SK-N-SH (cell line): ENCODE data around the gene CTSH. TPM values are rescaled to one million over a fixed set of nuclear protein-coding genes. Genes with fewer than 3 reads are reported as not detected.
A peak's percentile ranks its signal among the peaks of the same experiment; 100 is the strongest.

Source experiments
- CTCF ChIA-PET: fragments of 300-600, 350-600 bp; formaldehyde crosslinking; extraction: SDS; loops from one replicate; lab custom pipeline; 2021; lab: Yijun Ruan, JAX
- POLR2A ChIA-PET: fragments of 350-600 bp; sonication (Branson Sonifier 250); formaldehyde crosslinking; extraction: SDS; loops from one replicate; lab custom pipeline; 2020; ENCODE audit warnings: antibody characterized with exemption, inconsistent platforms; lab: Yijun Ruan, JAX
- DNase-seq: peaks from one replicate; pipeline ENCODE4 v3.0.0; 2012
- H2AFZ ChIP-seq: fragments of 200-600 bp; sonication (generic); 2 replicates; pipeline ENCODE4 v1.8.1; 2016; ENCODE audit warnings: antibody characterized with exemption, mild to moderate bottlenecking, low read depth
- H3F3A ChIP-seq: fragments of 200-600 bp; sonication (generic); replicated peaks from 2 replicates; pipeline ENCODE3; 2016; ENCODE audit warnings: antibody characterized with exemption, mild to moderate bottlenecking; ENCODE audit not compliant: insufficient read depth
- H3K27ac ChIP-seq, 2 experiments: fragments of 200-500 bp in 1 of 2; fragments of 200-600 bp in 1 of 2; sonication (Bioruptor generic) in 1 of 2; sonication (generic), shearing (Covaris generic) in 1 of 2; 2 replicates each; pipeline versions ENCODE4 v1.5.1 to v1.6.1; 2014 to 2016; ENCODE audit warnings: low read depth in 2 of 2, inconsistent platforms in 1 of 2, low read length in 1 of 2, mild to moderate bottlenecking in 1 of 2, mixed read lengths in 1 of 2
- H3K27me3 ChIP-seq: fragments of 200-600 bp; sonication (generic), shearing (Covaris generic); 2 replicates; pipeline ENCODE4 v1.6.1; 2016; ENCODE audit warnings: mixed run types; ENCODE audit not compliant: insufficient read depth
- H3K36me3 ChIP-seq, 2 experiments: fragments of 200-500 bp in 1 of 2; fragments of 200-600 bp in 1 of 2; sonication (Bioruptor generic) in 1 of 2; sonication (generic) in 1 of 2; replicated peaks in 1 of 2; 2 replicates each; pipeline versions ENCODE3 to v1.5.1; 2014 to 2016; ENCODE audit warnings: low read length in 1 of 2, mild to moderate bottlenecking in 1 of 2; ENCODE audit not compliant: insufficient read depth in 2 of 2, control insufficient read depth in 1 of 2
- H3K4me1 ChIP-seq, 2 experiments: fragments of 200-500 bp in 1 of 2; fragments of 200-600 bp in 1 of 2; sonication (Bioruptor generic) in 1 of 2; sonication (generic), shearing (Covaris generic) in 1 of 2; 2 replicates each; pipeline versions ENCODE4 v1.5.1 to v1.6.1; 2014 to 2016; ENCODE audit warnings: low read depth in 1 of 2, low read length in 1 of 2, mixed run types in 1 of 2; ENCODE audit not compliant: insufficient read depth in 2 of 2, control insufficient read depth in 1 of 2
- H3K4me2 ChIP-seq: fragments of 200-600 bp; sonication (generic), shearing (Covaris generic); 2 replicates; pipeline ENCODE4 v1.6.1; 2017; ENCODE audit warnings: mixed run types
- H3K4me3 ChIP-seq, 2 experiments: fragments of 200-500 bp in 1 of 2; fragments of 200-600 bp in 1 of 2; sonication (Bioruptor generic) in 1 of 2; sonication (generic), shearing (Covaris generic) in 1 of 2; 2 replicates each; pipeline versions ENCODE4 v1.5.1 to v1.8.1; 2014 to 2016; ENCODE audit warnings: low read depth in 2 of 2, inconsistent platforms in 1 of 2, low read length in 1 of 2, mild to moderate bottlenecking in 1 of 2, mixed read lengths in 1 of 2, moderate library complexity in 1 of 2
- H3K79me2 ChIP-seq: fragments of 200-600 bp; sonication (generic); 2 replicates; pipeline ENCODE4 v1.8.1; 2017; ENCODE audit warnings: mild to moderate bottlenecking; ENCODE audit not compliant: insufficient read depth
- H3K9ac ChIP-seq: fragments of 200-600 bp; sonication (generic); 2 replicates; pipeline ENCODE4 v1.6.1; 2017; ENCODE audit warnings: mixed run types
- H3K9me2 ChIP-seq: fragments of 200-600 bp; sonication (generic); 2 replicates; pipeline ENCODE4 v1.6.1; 2017; ENCODE audit warnings: mixed run types
- H3K9me3 ChIP-seq: fragments of 200-600 bp; sonication (generic); 2 replicates; pipeline ENCODE4 v1.6.1; 2017; ENCODE audit warnings: mixed run types, mild to moderate bottlenecking, moderate library complexity
- H4K20me1 ChIP-seq: fragments of 200-600 bp; sonication (generic); 2 replicates; pipeline ENCODE4 v1.6.1; 2017; ENCODE audit warnings: mild to moderate bottlenecking, mixed run types; ENCODE audit not compliant: insufficient read depth
- CHD2 ChIP-seq: fragments of 150-350 bp; IDR thresholded peaks from 2 replicates; pipeline ENCODE4 v1.6.1; 2018; ENCODE audit warnings: low read length; ENCODE audit not compliant: partially characterized antibody
- ELF1 ChIP-seq: IDR thresholded peaks from 2 replicates; pipeline ENCODE4 v1.4.0; 2012
- EP300 ChIP-seq, 2 experiments: IDR thresholded peaks; 2 replicates each; pipeline versions ENCODE4 v1.4.0 to v1.6.1; 2012; ENCODE audit warnings: borderline replicate concordance in 1 of 2, low read depth in 1 of 2, low read length in 1 of 2
- FOXJ3 ChIP-seq: sonication (generic); formaldehyde crosslinking; IDR thresholded peaks from 2 replicates; pipeline ENCODE4 v1.5.1; 2020; ENCODE audit warnings: mild to moderate bottlenecking, missing genetic modification reagents
- GATA2 ChIP-seq: sonication (generic); formaldehyde crosslinking; IDR thresholded peaks from 2 replicates; pipeline ENCODE4 v1.5.0; 2020; ENCODE audit warnings: mild to moderate bottlenecking, missing genetic modification reagents
- MEF2A ChIP-seq: IDR thresholded peaks from 2 replicates; pipeline ENCODE4 v1.4.0; 2012; ENCODE audit warnings: low read depth, borderline replicate concordance
- MXI1 ChIP-seq: IDR thresholded peaks from 2 replicates; pipeline ENCODE4 v1.6.1; 2012; ENCODE audit warnings: mild to moderate bottlenecking, low read depth, low read length, improper control_type of control experiment
- NFIC ChIP-seq: IDR thresholded peaks from 2 replicates; pipeline ENCODE4 v1.4.0; 2012; ENCODE audit warnings: borderline replicate concordance
- NRF1 ChIP-seq: IDR thresholded peaks from 2 replicates; pipeline ENCODE4 v1.6.1; 2012; ENCODE audit warnings: low read depth, mild to moderate bottlenecking, low read length
- POLR2AphosphoS5 ChIP-seq: IDR thresholded peaks from 2 replicates; pipeline ENCODE4 v1.6.1; 2012; ENCODE audit warnings: low read depth, low read length
- RCOR1 ChIP-seq: fragments of 150-350 bp; IDR thresholded peaks from 2 replicates; pipeline ENCODE4 v1.6.1; 2017; ENCODE audit warnings: antibody characterized with exemption, low read length
- RFX5 ChIP-seq: IDR thresholded peaks from 2 replicates; pipeline ENCODE4 v1.6.1; 2012; ENCODE audit warnings: mild to moderate bottlenecking, improper control_type of control experiment, low read length
- TCF12 ChIP-seq: IDR thresholded peaks from 2 replicates; pipeline ENCODE4 v1.4.0; 2012
- YY1 ChIP-seq: IDR thresholded peaks from 2 replicates; pipeline ENCODE4 v1.4.0; 2012; ENCODE audit warnings: low read depth, mild to moderate bottlenecking
- WGBS: methylation state at CpG from one replicate; pipeline ENCODE4 v1.1.6; 2017; ENCODE audit warnings: low lambda C conversion rate; 5-methylcytosine and 5-hydroxymethylcytosine counted together
- polyA plus RNA-seq, 3 experiments: library from polyadenylated mRNA; depleted of rRNA; stranded (reverse); fragments of >200 nt; gene quantifications; 2 replicates each; pipeline ENCODE4 v1.2.3, GENCODE V29; 2012
- TF ChIP-seq, protein P1 (sequence below): IDR thresholded peaks from 2 replicates; pipeline ENCODE4 v1.4.0; 2012; ENCODE audit warnings: low read depth
- TF ChIP-seq, protein P2 (sequence below): fragments of 150-350 bp; IDR thresholded peaks from 2 replicates; pipeline ENCODE4 v1.6.1; 2017; ENCODE audit warnings: antibody characterized with exemption, low read length, low read depth, borderline replicate concordance
- TF ChIP-seq, protein P3 (sequence below): IDR thresholded peaks from 2 replicates; pipeline ENCODE4 v1.4.0; 2012; ENCODE audit warnings: low read depth, borderline replicate concordance

CTSH gene
- polyA plus RNA-seq (2012; rRNA removed), result 22.7 and 23.0 TPM in 2 replicates
- 18.4 and 19.0 TPM in 2 replicates for polyA plus RNA-seq (2012; cell fraction: cytosol; rRNA removed)
- polyA plus RNA-seq (2012; cell fraction: nucleus; rRNA removed), result 20.0 and 24.4 TPM in 2 replicates

GRCh38 chr15:78944669-78945407, at the start of gene CTSH:
TSS of gene CTSH (minus strand) at chr15:78945046. CDS start at chr15:78944981, 65 bp downstream.
- H3K36me3 ChIP-seq, result no peaks in the 10 kb centered on the region
- no peaks in the 10 kb centered on the region for H3K9me3 ChIP-seq
- H3K4me3 ChIP-seq, result peak within 1 kb of the TSS; percentile 49 to 62
- no peaks in the 10 kb centered on the region for H4K20me1 ChIP-seq
- H3K9me2 ChIP-seq, result no peaks in the 10 kb centered on the region
- H3K27me3 ChIP-seq, result no peaks in the 10 kb centered on the region
- peak; percentile 94 for DNase-seq
- ChIA-PET CTCF (interaction anchor here (0.9 to 1.9 kb wide), 4 partner anchors 23 to 240 kb away, joined by 3 to 5 read pairs (median 4); no protein-coding TSS in a partner anchor), POLR2A (interaction anchor here (0.9 kb wide), 1 partner anchor 35 kb away, joined by 3 read pairs; no protein-coding TSS in a partner anchor)
- WGBS, result 7% methylated on average over 19 of the region's 71 CpGs
- H3K4me2 ChIP-seq, result peak within 1 kb of the TSS; percentile 95
- TF ChIP-seq MXI1, result peak; percentile 19; the same call in 1 of the 2 replicates
- no peak for TF ChIP-seq POLR2AphosphoS5
- peak; percentile 49; the same call in 1 of the 2 replicates for TF ChIP-seq GATA2 (CRISPR knock-in tag)
- TF ChIP-seq, protein P1, sequence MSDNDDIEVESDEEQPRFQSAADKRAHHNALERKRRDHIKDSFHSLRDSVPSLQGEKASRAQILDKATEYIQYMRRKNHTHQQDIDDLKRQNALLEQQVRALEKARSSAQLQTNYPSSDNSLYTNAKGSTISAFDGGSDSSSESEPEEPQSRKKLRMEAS, result peak; percentile 92
- peak; percentile 36; the same call in 1 of the 2 replicates for TF ChIP-seq FOXJ3 (CRISPR knock-in tag)
- no peak for TF ChIP-seq ELF1
- no peaks in the 10 kb centered on the region for H3K79me2 ChIP-seq
- peaks cover 0 to 11% of the 10 kb centered on the region in 2 experiments; a peak in 1 of 4 replicates for H3K4me1 ChIP-seq
- peak within 1 kb of the TSS; percentile 51 for H3K9ac ChIP-seq
- H3F3A ChIP-seq, result no peaks in the 10 kb centered on the region
- H3K27ac ChIP-seq, result no peak within 1 kb of the TSS
- H2AFZ ChIP-seq, result peak within 1 kb of the TSS; percentile 95

DNA sequence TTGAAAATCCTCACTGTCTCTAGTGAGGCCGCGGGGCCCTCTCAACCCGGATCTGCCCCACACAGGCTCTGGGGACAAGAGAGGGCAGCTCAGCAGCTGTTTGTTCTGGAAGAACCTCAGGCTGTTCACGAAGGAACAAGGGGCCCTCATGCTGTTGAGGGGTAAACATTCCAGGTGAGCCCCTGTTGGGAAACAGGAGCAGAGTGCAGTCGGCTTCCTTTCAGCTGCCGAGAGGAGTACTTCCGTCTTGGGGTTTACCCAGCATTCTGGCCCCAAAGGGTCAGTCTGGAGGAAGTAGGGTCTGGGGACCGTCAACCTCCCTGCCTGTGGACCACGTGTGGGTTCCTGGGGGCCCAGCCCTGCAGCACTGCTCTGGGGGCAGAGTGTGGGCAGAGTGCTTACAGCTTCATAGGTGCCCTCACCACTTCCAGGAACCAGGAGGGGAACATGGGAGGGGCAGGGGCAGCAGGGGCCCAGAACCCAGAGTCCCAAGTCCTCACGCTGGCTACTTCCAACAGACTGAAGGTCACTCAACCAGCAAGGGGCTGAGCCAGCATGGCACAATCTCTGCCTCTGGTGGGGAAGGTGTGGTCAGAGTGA, 49.2 kb upstream of the CTSH start:
- H3K9ac ChIP-seq, result no peak overlapping the region
- H4K20me1 ChIP-seq, result no peaks in the 10 kb centered on the region
- ChIA-PET CTCF (interaction anchor here (1.4 to 2.1 kb wide), 3 partner anchors 13 to 34 kb away, joined by 3 to 10 read pairs (median 6); no protein-coding TSS in a partner anchor), POLR2A (no interaction called here)
- TF ChIP-seq NFIC, result no peak
- TF ChIP-seq, protein P2, sequence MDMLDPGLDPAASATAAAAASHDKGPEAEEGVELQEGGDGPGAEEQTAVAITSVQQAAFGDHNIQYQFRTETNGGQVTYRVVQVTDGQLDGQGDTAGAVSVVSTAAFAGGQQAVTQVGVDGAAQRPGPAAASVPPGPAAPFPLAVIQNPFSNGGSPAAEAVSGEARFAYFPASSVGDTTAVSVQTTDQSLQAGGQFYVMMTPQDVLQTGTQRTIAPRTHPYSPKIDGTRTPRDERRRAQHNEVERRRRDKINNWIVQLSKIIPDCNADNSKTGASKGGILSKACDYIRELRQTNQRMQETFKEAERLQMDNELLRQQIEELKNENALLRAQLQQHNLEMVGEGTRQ, result no peak
- TF ChIP-seq, protein P1, result no peak
- TF ChIP-seq, protein P3, sequence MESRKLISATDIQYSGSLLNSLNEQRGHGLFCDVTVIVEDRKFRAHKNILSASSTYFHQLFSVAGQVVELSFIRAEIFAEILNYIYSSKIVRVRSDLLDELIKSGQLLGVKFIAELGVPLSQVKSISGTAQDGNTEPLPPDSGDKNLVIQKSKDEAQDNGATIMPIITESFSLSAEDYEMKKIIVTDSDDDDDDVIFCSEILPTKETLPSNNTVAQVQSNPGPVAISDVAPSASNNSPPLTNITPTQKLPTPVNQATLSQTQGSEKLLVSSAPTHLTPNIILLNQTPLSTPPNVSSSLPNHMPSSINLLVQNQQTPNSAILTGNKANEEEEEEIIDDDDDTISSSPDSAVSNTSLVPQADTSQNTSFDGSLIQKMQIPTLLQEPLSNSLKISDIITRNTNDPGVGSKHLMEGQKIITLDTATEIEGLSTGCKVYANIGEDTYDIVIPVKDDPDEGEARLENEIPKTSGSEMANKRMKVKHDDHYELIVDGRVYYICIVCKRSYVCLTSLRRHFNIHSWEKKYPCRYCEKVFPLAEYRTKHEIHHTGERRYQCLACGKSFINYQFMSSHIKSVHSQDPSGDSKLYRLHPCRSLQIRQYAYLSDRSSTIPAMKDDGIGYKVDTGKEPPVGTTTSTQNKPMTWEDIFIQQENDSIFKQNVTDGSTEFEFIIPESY, result no peak
- no peak for TF ChIP-seq RFX5
- no peak for TF ChIP-seq CHD2
- no peak for TF ChIP-seq TCF12
- no peak for TF ChIP-seq ELF1
- no peak for TF ChIP-seq RCOR1
- TF ChIP-seq MEF2A, result no peak
- TF ChIP-seq YY1, result no peak
- no peak for TF ChIP-seq NRF1
- TF ChIP-seq EP300 (IDR thresholded peaks at IDR 0.05; ENCODE audit: borderline replicate concordance in 1 of 2, low read depth in 1 of 2, low read length in 1 of 2), result no peak
- peaks cover 2 to 24% of the 10 kb centered on the region in 2 experiments; a peak in 3 of 4 replicates for H3K4me1 ChIP-seq
- no peak for DNase-seq
- no peak overlapping the region for H2AFZ ChIP-seq
- no peaks in the 10 kb centered on the region for H3K9me2 ChIP-seq
- no peaks in the 10 kb centered on the region for H3K36me3 ChIP-seq
- H3K27me3 ChIP-seq, result no peaks in the 10 kb centered on the region
- no peak overlapping the region for H3K4me2 ChIP-seq
- H3K79me2 ChIP-seq, result no peaks in the 10 kb centered on the region
- no peak overlapping the region for H3K4me3 ChIP-seq
- no peaks in the 10 kb centered on the region for H3F3A ChIP-seq
- H3K27ac ChIP-seq, result no peak overlapping the region
- no peaks in the 10 kb centered on the region for H3K9me3 ChIP-seq
- WGBS, result 73% methylated on average over 6 of the region's 10 CpGs
